ENCODE results near the gene TRIM28. TPM values are rescaled to one million over a fixed set of nuclear protein-coding genes. Genes with fewer than 3 reads are reported as not detected.
"Not testable (repeated sequence)": the region's sequence is repeated elsewhere in the genome, so short reads cannot be mapped to it uniquely, and the experiment has no call there.

TRIM28 gene
- total RNA-seq, 1 donor from 2014 or later, result 274 TPM

DNA sequence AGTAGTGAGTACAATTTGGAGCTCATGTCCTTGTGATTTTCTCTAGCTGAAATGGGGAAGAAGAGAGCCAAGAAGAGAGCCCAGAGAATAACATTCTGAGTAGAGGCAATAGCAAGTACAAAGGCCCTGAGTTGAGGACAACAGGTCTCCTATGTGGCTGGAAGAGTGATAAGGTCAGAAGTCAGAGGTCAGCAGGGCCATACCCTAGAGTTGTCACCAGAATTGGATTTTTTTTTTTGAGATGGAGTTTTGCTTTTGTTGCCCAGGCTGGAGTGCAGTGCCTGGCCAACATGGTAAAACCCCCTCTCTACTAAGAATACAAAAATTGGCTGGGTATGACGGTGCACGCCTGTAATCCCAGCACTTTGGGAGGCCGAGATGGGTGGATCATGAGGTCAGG is 8.0 kb upstream of the TRIM28 start:
- Histone ChIP-seq H3K9me3 (no peaks in the 10 kb centered on the region), H3K4me3 (no peak overlapping the region), H3K36me3 (no peaks in the 10 kb centered on the region), H3K4me1 (peaks cover 8% of the 10 kb centered on the region), H3K27ac (no peak overlapping the region), H3K27me3 (no peaks in the 10 kb centered on the region)
- TF ChIP-seq POLR2A (IDR thresholded peaks at IDR 0.05) (no peak), POLR2AphosphoS5 (IDR thresholded peaks at IDR 0.05; ENCODE audit: insufficient read depth in 1 of 2, low read depth in 1 of 2) (no peak)
- TF ChIP-seq, protein P1, sequence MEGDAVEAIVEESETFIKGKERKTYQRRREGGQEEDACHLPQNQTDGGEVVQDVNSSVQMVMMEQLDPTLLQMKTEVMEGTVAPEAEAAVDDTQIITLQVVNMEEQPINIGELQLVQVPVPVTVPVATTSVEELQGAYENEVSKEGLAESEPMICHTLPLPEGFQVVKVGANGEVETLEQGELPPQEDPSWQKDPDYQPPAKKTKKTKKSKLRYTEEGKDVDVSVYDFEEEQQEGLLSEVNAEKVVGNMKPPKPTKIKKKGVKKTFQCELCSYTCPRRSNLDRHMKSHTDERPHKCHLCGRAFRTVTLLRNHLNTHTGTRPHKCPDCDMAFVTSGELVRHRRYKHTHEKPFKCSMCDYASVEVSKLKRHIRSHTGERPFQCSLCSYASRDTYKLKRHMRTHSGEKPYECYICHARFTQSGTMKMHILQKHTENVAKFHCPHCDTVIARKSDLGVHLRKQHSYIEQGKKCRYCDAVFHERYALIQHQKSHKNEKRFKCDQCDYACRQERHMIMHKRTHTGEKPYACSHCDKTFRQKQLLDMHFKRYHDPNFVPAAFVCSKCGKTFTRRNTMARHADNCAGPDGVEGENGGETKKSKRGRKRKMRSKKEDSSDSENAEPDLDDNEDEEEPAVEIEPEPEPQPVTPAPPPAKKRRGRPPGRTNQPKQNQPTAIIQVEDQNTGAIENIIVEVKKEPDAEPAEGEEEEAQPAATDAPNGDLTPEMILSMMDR (IDR thresholded peaks at IDR 0.05), result no peak
- intact Hi-C loops (cut with DNase I), result no loop called here
- DNase-seq (ENCODE audit: extremely low spot score in 2 of 2), result no peak

DNA sequence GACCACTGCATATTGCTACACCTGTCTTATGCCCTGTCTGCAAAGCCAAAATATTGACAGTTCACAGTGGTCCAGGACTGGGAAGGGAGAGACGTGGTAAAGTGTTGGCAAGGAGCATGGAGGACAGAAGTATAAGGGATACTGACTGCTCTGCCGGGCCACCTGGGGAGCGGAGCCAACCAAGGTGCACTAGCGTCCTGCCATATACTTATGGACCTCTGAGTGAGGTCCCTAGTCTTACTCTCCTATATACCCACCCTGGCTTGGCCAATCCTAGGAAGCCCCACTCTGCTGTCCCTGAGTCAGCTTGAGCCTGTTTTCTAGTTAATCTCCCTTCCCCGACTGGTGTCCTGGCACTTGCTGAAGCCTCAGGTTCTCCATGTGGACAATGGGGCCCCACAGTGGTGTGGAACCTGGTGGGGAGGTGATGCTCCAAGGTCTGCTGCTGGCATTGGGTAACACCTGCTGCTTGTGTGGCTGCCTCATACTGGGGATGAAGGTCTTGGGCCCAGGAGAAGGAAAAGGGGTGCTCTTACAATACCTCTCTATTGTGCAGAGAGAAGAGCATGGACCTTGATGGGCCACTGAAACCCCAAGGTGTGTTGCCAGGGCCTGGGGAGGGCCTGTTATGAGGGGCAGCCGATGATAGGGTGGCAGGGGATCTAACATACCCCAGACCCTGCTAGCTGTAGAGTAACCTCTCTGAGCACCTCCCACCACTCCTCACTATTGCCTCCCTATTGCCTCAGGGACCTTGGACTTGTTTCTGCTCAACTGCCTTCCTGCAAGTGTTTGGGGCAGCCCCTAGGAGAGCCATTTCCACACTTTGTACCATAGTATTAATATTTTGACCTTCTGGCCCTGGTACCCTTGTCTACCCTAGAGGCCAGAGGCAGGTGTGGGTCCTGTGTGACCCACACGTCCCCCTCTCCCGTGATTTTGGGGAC is 6.7 kb upstream of the TRIM28 start:
- H3K27me3 ChIP-seq, result no peaks in the 10 kb centered on the region
- H3K4me1 ChIP-seq, result peaks cover 8% of the 10 kb centered on the region

DNA sequence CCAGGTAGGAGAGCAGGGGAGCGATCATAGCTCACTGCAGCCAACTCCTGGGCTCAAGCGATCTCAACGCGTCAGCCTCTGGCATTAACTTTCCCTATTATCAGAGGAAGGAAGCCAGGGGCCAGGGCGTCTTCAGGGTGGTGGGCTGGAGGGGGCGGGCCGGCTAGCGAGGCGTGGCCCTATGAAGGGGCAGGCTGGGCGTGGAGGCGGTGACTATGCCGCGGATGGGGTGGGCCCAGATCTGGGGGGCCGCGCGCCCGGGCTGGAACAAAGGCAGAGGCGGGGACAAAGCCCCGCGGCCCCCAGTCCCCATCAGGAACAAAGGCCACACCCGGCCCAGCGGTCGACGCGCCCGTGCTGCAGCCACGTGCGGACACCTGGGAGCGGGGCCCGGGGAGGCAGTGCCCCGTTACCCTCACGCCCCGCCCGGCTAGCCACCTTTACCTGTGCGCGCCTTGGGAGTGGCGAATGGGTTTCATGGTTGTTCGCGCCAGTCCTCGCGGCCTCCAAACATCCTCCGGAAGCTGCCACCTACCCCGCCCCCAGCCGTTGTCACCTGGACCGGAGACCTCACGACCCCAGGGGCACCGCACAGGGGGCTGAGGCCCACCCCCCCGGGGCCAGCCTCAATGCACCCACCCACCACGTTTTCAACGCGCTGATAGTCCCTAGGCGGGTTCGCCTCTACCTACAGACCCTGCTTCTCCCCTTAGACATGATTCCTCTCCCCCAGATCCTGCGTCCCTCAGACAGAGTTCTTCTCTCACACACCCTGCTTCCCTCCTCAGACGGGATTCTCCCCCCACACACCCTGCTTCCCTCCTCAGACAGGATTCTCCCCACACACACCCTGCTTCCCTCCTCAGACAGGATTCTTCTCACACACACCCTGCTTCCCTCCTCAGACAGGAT is 5.4 kb upstream of the TRIM28 start:
- peak in 1 of 2 donors; percentile 17 for TF ChIP-seq POLR2AphosphoS5 (IDR thresholded peaks at IDR 0.05; ENCODE audit: insufficient read depth in 1 of 2, low read depth in 1 of 2)
- TF ChIP-seq, protein P1 (IDR thresholded peaks at IDR 0.05), result no peak
- H3K27me3 ChIP-seq, result no peaks in the 10 kb centered on the region
- H3K9me3 ChIP-seq, result no peaks in the 10 kb centered on the region
- DNase-seq (ENCODE audit: extremely low spot score in 2 of 2), result peak in 1 of 2 donors; percentile 83
- peak overlapping the region; percentile 25 to 37 for H3K4me3 ChIP-seq
- intact Hi-C loops (cut with DNase I), result no loop called here
- H3K4me1 ChIP-seq, result peaks cover 13% of the 10 kb centered on the region
- peak overlapping the region; percentile 20 for H3K27ac ChIP-seq
- H3K36me3 ChIP-seq, result no peaks in the 10 kb centered on the region

More for the DNA sequence above, 6.7 kb upstream of the TRIM28 start:
- Histone ChIP-seq H3K4me3 (no peak overlapping the region), H3K36me3 (no peaks in the 10 kb centered on the region), H3K9me3 (no peaks in the 10 kb centered on the region), H3K27ac (no peak overlapping the region)
- intact Hi-C loops (cut with DNase I), result no loop called here
- TF ChIP-seq POLR2AphosphoS5 (IDR thresholded peaks at IDR 0.05; ENCODE audit: insufficient read depth in 1 of 2, low read depth in 1 of 2) (no peak), POLR2A (IDR thresholded peaks at IDR 0.05) (no peak)
- TF ChIP-seq, protein P1 (IDR thresholded peaks at IDR 0.05), result no peak
- no peak for DNase-seq (ENCODE audit: extremely low spot score in 2 of 2)

DNA sequence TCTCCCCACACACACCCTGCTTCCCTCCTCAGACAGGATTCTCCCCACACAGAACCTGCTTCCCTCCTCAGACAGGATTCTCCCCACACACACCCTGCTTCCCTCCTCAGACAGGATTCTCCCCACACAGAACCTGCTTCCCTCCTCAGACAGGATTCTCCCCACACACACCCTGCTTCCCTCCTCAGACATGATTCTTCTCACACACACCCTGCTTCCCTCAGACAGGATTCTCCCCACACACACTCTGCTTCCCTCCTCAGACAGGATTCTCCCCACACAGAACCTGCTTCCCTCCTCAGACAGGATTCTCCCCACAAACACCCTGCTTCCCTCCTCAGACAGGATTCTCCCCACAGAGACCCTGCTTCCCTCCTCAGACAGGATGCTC is 4.7 kb upstream of the TRIM28 start:
- H3K27me3 ChIP-seq; H3K27ac ChIP-seq; H3K4me3 ChIP-seq; intact Hi-C loops (cut with DNase I); H3K9me3 ChIP-seq; DNase-seq (ENCODE audit: extremely low spot score in 2 of 2); H3K36me3 ChIP-seq: not testable (repeated sequence)
- peaks cover 14% of the 10 kb centered on the region for H3K4me1 ChIP-seq

DNA sequence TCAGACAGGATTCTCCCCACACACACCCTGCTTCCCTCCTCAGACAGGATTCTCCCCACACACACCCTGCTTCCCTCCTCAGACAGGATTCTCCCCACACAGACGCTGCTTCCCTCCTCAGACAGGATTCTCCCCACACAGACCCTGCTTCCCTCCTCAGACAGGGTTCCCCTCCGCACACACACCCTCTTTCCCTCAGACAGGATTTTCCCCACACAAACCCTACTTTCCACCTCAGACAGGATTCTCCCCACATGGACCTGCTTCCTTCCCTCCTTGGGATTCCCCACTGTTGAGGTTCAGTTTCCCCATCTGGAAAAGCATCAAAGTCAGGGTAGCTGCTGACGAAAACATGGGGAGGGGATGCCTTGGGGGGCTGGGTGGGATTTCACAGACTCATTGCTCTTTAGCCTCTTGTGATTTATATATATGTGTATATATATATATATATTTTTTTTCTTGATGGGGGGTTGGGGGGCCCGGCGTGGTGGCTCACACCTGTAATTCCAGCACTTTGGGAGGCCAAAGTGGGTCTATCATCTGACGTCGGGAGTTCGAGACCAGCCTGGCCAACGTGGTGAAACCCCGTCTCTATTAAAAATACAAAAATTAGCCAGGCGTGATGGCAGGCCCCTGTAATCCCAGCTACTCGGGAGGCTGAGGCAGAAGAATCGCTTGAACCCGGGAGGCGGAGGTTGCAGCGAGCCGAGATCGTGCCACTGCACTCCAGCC is 1.1 kb upstream of the TRIM28 start:
- intact Hi-C loops (cut with DNase I); H3K27me3 ChIP-seq; H3K9me3 ChIP-seq: not testable (repeated sequence)
- Histone ChIP-seq H3K4me1 (peaks cover 42% of the 10 kb centered on the region), H3K27ac (peak overlapping the region; percentile 96), H3K4me3 (peak overlapping the region; percentile 94 to 99), H3K36me3 (peaks cover 0 to 14% of the 10 kb centered on the region in 2 donors)
- peak in 1 of 2 donors; percentile 83 for DNase-seq (ENCODE audit: extremely low spot score in 2 of 2)
